Effector CD4-positive, alpha-beta T cell (primary cell): ENCODE results near the gene MBNL2.

Source experiments
- DNase-seq: peaks from one replicate; pipeline ENCODE4 v3.0.0-alpha.2; 2020

MBNL2 gene

GRCh38 chr13:97430296-97430695 lies 208.2 kb downstream of the MBNL2 start:
- DNase-seq, result no peak

- DNase-seq, result no peak
Observed at GRCh38 chr13:97431171-97431764, 209.1 kb downstream of the MBNL2 start.

- no peak for DNase-seq
Observed at GRCh38 chr13:97432232-97432916, 210.2 kb downstream of the MBNL2 start.

GRCh38 chr13:97432917-97433726 lies 211.0 kb downstream of the MBNL2 start:
- DNase-seq, result peak; percentile 95

- DNase-seq, result peak; percentile 81
Observed at GRCh38 chr13:97433727-97434396, 211.7 kb downstream of the MBNL2 start, which contains the start of gene RAP2A. Gene RAP2A (plus strand): TSS chr13:97434169. CDS start chr13:97434471, 302 bp downstream.

- peak; percentile 27 for DNase-seq
Observed at GRCh38 chr13:97434397-97435201, 212.5 kb downstream of the MBNL2 start.

GRCh38 chr13:97435323-97435722 lies 213.2 kb downstream of the MBNL2 start:
- no peak for DNase-seq

GRCh38 chr13:97435794-97436193 lies 213.7 kb downstream of the MBNL2 start:
- DNase-seq, result no peak

- no peak for DNase-seq
Observed at GRCh38 chr13:97436845-97437244, 214.7 kb downstream of the MBNL2 start.

- no peak for DNase-seq
Observed at GRCh38 chr13:97437729-97438128, 215.6 kb downstream of the MBNL2 start.

- DNase-seq, result no peak
Observed at GRCh38 chr13:97438856-97439595, 216.9 kb downstream of the MBNL2 start.

GRCh38 chr13:97440598-97441170 lies 218.6 kb downstream of the MBNL2 start:
- no peak for DNase-seq

- DNase-seq, result no peak
Observed at GRCh38 chr13:97441368-97441767, 219.2 kb downstream of the MBNL2 start.
